Measurements from ENCODE around the gene ARCN1. TPM values are rescaled to one million over a fixed set of nuclear protein-coding genes. Genes with fewer than 3 reads are reported as not detected.

ARCN1 gene
- total RNA-seq, 4 donors from 2014 or later = 75.3 to 227 (median 96.2) TPM

DNA sequence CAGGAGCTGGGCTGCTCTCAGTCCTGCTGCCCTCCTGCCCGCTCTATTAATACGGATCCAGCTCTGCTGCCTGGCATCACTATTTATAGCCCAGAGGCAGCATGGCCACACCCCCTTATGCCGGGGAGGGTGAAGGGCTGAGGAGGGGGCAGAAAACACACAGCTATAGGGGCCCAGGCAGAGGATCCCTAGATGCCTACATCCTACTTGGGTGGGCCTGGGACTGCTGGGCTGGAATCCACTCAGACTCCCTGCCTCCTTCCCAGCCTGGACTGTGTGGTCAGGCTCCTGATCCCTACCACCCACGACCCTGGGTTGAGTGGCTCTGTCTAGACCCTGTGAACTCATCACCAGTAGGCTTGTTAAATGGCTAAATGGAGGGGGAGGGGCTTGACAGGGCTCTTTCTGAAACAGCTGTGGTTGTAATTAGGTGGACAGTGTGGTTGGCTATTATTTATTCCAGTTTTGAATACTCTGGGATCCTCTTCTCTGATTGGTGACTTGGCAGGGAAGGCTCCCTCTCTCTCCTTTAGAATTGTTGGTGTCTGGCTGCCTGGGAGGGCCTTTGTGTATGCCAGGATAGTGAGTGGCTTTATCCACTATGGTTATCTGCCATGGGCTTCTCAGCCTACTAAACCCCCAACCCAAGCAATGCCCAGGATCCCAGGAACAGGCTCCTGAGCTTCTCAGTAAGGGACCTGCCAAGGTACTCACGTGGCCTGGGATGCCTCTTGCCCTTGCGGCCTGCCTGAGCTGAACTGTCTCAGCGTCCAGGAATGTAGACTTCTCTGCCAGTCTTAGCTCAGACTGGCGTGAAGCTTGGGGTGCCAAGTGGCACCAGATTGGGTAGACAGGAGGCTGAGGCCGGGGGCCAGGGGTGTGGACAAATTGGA lies 50.4 kb downstream of the ARCN1 start:
- TF ChIP-seq CTCF (IDR thresholded peaks at IDR 0.05; ENCODE audit: low read depth) = no peak

DNA sequence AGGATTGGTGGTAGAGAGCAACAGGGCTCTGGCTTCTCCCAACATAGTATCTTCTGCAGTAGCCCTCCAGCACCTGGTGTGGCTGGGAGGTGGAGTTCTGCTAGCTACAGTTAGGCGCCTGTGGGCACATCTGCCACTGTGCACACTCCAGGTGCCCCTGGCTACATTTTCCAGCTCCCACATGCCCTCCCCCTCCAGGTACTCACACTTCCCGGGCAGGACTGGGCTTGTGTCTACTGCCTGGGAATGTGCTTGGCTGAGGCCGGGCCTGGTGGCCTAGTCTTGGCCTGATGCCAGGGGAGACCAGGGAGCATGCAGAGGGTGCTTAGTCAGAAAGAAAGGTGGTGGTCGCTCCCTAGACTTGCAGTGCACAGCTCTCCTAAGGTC lies 51.1 kb downstream of the ARCN1 start:
- TF ChIP-seq CTCF (IDR thresholded peaks at IDR 0.05; ENCODE audit: low read depth) = no peak

DNA sequence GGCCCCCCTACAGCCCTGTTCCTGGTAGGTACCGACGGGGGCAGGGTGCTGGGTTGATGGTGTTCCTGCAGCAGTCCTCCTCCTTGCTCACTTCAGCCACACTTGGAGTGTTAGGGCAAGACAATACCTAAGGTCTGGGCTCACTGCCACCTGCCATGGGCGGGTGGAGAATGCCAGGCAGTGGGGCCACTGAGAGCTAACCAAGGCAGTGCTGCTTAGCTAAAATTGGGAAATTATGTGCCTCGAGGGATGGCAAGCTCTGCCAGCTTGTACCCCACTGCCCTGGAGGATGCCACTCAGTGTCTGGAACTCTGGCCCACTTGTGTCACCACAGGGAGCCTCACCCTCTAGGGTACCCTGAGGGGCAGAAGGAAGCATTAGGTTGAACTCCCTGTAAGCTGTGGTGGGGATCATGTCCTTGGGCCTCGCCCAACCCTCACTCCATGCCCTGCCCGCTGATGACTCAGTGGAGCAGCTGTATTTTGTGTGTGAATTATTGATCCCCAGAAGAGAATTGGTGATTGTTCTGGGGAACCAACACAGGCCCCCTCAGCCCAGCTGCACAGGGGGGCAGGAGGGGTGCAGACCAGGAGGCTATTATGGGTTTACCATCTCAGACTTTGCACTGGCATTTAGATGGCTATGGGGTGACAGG lies 53.0 kb downstream of the ARCN1 start:
- TF ChIP-seq CTCF (IDR thresholded peaks at IDR 0.05; ENCODE audit: low read depth) = no peak

- no peak for TF ChIP-seq CTCF (IDR thresholded peaks at IDR 0.05; ENCODE audit: low read depth)
Observed at GRCh38 chr11:118625976-118626375, 53.8 kb downstream of the ARCN1 start.

GRCh38 chr11:118627566-118627965 lies 55.4 kb downstream of the ARCN1 start:
- no peak for TF ChIP-seq CTCF (IDR thresholded peaks at IDR 0.05; ENCODE audit: low read depth)

DNA sequence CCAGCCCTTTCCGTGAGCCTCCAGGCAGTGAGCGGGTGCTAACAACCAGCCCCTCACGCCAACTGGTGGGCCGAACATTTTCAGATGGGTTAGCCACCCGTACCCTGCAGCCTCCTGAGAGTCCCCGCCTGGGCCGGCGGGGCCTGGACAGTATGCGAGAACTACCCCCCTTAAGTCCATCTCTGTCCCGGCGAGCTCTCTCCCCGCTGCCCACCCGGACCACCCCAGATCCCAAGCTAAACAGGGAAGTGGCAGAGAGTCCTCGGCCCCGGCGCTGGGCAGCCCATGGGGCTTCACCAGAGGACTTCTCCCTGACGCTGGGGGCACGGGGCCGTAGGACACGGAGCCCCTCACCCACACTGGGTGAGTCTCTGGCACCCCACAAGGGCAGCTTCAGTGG lies 55.8 kb downstream of the ARCN1 start:
- TF ChIP-seq CTCF (IDR thresholded peaks at IDR 0.05; ENCODE audit: low read depth) = no peak

DNA sequence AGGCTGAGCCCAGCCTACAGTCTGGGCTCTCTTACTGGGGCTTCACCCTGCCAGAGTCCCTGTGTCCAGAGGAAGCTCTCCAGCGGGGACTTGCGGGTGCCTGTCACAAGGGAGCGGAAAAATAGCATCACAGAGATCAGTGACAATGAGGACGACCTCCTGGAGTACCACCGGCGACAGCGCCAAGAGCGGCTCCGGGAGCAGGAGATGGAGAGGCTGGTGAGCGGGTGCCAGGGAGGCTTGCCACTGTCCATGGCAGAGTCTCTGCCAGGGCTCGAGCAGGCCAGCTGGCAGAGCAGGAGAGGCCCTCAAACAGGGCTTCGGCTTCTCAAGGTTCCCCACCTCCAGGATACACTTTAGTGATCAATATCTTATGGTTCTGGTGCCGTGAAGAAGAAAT lies 56.2 kb downstream of the ARCN1 start:
- no peak for TF ChIP-seq CTCF (IDR thresholded peaks at IDR 0.05; ENCODE audit: low read depth)

All from subcutaneous adipose tissue (tissue), 4 donors.